HG02763 (cell line): Measurements from ENCODE around the gene INSC.

ENCODE experiments used
- ATAC-seq: cut with Tn5 transposase; IDR thresholded peaks from one replicate; pipeline ENCODE4 v1.9.1; 2021; ENCODE audit warnings: mild to moderate bottlenecking, moderate library complexity; ENCODE audit not compliant: unreplicated experiment

Gene INSC

DNA sequence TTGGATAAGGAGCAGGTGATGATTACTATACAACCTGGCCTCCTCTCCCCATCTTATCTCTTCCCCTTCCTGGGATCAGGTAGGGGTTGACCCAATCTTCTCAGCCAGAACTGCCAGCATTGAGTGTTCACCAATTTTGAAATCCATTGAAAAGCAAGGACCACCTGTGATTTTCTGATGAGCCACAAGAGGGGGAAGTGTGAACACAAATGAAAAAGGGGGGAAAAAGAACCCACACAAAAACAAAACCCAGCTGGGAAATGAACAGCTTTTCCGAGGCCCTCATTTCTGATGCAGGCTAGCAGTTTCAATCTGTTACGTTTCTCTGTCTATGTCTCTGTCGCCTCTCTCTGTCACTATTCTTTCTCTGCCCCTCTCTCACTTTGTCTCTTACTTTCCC, 161.9 kb downstream of the INSC start:
- ATAC-seq = no peak

DNA sequence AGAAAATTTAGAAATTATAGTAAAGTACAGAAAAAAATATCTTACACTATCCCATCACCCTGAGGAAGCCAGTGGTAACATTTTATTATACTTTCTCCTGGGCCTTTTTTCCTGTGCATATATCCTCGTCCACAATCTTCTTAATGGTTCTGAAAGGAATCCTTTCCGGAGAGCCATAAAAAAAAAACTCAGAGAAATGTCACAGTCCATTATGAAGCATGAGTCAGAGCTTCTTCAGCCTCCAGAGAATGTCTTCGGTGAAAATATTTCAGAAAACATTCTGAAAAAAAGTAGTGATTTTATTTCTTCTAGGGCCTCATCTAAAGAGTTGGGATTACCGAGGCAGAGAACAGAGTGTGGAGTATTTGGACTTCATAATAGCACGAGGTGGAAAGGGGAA, 163.4 kb downstream of the INSC start:
- no peak for ATAC-seq

DNA sequence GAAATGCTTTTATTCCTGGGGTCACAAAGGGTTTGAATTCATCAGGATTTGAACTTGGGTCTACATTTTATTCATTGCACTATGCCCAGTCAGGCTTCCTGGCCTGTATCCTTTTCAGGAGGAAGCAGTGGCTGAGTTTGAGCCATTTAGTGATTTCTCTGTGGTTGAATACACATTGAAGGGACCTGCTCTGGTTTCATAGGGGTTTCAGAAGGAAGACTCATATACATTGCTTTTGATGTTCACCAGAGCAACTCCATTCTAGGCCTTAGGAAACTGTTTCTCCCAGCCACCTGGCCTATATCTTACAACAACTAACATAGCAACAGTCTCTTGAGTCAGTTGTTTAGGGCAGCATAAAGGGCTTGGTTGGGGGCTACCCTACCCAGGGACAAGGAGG, 165.7 kb downstream of the INSC start:
- no peak for ATAC-seq

DNA sequence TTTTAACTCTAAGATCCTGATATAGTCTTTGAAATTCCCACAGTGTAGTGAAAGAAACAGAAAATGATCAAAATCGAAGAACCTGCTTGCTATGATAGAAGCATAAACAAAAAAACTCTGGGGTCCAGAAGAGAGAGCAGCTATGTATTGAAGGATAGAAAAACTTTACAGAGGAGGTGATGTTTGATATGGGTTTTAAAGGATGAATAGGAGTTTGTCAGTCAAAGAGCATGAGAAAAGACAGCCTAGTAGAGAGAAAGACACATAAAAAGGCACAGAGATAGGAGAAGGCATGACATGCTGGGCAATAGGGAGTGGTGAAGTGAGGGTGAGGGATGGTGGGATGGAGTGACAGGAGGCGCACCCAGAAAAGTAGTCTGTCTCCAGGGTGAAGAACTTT, 168.0 kb downstream of the INSC start:
- ATAC-seq = no peak

DNA sequence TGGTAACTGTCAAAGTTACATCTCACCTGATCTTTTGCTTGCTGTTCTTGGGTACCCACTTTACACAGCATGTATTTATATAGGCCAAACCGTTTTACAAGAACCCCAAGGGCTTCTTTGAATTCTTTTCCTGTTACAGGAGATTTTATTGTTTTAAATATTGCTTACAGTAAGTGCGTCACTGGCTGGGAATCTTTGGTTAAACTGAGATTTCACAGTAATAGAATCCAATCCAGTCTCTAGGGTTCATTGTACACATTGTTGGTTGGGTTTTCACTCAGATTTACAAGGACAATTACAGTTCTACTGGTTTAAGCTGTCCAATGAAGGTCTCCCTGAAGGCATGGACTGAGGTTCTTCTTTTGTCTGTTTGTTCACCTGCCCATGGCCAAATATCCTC, 171.7 kb downstream of the INSC start:
- no peak for ATAC-seq

DNA sequence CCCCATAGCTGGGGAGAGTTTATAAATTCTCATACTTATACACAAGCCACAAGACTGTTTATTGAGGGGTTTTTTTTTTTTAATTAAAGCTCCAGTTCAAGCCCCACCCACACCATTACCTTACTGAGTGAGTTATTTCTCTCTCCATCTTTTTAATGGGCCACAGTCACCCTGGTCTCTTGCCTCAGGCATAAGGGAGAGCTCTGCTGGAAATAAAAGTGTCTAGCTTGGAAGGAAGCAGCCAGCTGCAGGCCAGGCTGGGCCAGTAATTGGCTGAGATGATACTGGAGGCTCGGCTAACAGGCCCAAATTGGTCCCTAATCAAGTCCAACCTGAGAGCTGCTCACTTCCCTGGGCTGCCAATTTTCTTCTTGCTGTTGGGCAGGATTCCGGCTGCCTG, 174.1 kb downstream of the INSC start:
- no peak for ATAC-seq

DNA sequence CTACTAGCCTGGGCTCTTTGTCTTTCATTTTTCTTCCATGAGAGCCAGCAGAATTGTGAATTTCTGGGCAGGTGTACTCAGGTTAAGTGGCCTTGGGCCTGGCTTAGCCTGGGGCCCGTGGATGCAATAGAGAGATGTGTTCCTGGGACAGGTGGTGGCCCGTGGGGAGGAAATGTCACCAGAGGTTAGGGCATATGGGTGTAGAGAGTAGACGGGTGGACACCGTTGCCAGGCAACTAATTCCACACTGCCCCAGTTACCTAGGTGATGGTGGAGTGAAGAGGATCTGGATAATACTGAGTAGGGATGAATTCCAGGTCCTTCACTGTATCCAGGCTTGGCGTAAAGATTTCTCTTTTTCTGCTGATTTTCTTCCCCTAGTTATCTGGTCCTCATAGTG, 175.0 kb downstream of the INSC start:
- no peak for ATAC-seq

DNA sequence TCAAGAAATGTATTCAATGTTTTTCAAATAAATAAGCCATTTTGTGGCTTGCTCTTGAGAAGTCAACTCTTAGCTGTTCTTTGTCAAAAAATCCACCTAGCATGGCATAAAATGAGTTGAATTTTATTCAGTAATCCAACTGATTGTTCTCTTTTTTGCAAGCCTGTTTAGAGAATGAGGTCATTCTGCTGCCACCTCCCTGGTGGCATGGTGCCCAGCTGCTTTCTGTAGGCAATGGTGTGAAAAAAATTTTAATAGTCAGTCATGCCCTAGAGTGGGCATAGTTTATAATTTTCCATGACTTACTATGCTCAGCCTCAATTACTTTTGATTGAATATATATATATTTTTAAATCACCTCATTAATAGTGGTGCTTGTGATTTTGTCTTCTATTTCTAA, 177.2 kb downstream of the INSC start:
- no peak for ATAC-seq

DNA sequence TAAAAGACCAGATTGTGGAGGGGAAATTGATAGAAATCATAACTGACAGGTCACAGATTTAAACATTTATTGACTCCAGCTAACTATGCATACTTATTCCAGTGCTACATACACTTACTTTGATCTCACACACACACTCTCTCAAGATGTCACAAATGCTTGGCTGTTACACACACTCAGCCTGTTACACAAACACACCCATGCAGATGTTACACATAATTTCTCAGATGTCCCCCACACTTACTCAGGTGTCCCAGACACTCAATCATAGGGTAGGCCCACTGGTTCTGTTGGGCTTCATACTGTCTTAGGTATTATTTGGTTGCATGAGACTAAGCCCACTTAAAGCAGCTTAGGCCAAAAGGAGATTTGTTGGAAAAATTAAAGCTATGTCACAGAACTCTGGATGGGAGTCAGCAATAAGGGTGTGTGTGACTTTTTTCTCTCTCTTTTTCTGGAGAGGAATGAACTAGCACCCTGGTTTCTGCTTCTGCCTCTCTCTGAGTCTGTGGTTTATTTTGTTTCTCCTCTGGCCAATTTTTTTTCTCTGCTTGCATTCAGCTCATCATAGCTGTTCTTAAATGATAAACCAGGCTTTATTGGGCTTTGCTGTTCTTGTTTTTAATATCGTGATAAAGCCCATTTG, 179.4 kb downstream of the INSC start:
- ATAC-seq = no peak

DNA sequence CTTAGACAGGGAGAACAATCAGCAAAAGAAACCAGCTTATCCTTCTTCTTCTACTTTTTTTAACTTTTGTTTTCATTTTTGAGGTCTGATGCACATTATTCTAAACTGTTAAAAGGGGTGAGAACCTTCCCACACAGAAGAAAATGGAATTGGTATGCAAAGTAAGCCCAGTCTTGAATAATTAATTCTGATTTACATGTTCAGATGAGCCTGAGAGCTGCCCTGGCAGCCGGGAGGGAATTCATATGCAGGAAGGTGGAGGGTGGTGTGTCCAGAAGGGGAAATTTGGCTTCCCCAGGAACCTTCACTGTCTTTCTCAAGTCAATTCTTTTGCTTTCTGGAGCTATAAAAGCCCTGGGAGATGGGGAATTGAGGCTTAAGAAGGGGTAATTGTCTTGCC, 181.0 kb downstream of the INSC start:
- no peak for ATAC-seq
